ENCODE data around the gene ANKRD13A.
"Not testable (repeated sequence)": the region's sequence is repeated elsewhere in the genome, so short reads cannot be mapped to it uniquely, and the experiment has no call there.

The ANKRD13A gene

DNA sequence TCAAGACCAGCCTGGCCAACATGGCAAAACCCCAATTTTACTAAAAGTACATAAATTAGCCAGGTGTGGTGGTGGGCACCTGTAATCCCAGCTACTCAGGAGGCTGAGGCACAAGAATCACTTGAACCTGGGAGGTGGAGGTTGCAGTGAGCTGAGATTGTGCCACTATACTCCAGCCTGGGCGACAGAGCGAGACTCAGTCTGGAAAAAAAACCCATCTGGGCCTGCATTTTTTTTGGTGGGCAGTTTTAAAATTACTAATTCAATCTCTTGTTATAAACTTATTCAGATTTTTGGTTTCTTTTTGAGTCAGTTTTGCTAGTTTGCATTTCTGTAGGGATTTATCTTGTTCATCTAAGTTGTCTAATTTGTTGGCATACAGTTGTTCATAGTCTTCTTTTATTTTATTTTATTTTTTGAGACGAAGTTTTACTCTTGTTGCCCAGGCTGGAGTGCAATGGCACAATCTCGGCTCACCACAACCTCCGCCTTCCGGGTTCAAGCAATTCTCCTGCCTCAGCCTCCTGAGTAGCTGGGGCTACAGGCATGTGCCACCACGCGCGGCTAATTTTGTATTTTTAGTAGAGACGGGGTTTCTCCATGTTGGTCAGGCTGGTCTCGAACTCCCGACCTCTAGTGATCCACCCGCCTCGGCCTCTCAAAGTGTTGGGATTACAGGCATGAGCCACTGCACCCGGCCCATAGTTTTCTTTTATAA is 9.6 kb downstream of the ANKRD13A start:
- H3K27me3 ChIP-seq (ENCODE audit: control insufficient read depth, insufficient read depth, low read length); H3K4me3 ChIP-seq (ENCODE audit: low read depth, low read length); H3K36me3 ChIP-seq (ENCODE audit: control insufficient read depth, insufficient read depth, low read length); H3K4me1 ChIP-seq (ENCODE audit: control insufficient read depth, insufficient read depth, low read length); H3K9me3 ChIP-seq (ENCODE audit: control insufficient read depth, insufficient read depth, low read length); H3K9ac ChIP-seq (ENCODE audit: low read depth, low read length); H3K27ac ChIP-seq (ENCODE audit: low read depth, low read length): not testable (repeated sequence)

DNA sequence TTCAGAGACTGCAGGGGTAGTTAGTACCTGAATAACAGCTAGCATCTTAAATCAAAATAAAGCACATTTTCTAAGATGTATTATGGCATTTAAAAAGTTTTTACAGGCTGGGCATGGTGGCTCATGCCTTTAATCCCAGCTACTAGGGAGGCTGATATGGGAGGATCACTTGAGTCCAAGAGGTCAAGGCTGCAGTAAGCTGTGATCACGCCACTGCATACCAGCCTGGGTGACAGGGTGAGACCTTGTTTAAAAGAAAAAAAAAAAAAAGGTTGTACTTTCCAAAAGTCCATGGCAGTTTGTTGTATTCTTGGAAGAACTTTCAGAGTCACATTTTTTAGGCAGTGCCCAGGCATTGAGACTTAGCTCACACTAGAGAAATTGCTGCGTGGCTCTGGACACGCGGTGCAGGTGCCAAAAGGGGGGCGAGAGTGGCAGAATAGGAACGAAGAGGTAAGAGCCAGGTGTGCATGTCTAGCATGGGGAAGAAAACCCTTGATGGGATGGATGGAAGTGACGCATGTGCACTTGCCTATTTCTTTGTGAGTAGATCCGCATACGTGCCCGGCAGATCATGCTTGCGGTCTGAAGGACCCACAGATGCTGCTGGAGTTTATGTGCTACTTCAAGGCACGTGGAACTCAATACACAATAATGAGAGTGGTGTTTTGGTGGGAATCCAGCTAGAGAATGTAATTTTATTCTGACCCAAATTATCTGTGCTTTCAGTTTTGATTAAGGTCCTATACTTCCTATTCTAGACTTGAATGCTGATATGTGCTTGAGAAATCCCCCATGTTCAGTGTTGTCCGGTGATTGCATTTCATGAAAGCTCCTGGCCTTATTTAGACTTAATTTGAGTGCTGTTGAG is 11.9 kb downstream of the ANKRD13A start:
- Histone ChIP-seq H3K4me1 (ENCODE audit: control insufficient read depth, insufficient read depth, low read length) (no peaks in the 10 kb centered on the region), H3K27ac (ENCODE audit: low read depth, low read length) (no peak overlapping the region), H3K27me3 (ENCODE audit: control insufficient read depth, insufficient read depth, low read length) (no peaks in the 10 kb centered on the region), H3K9ac (ENCODE audit: low read depth, low read length) (no peak overlapping the region), H3K36me3 (ENCODE audit: control insufficient read depth, insufficient read depth, low read length) (peaks cover 8% of the 10 kb centered on the region; the same call in 1 of the 2 replicates), H3K9me3 (ENCODE audit: control insufficient read depth, insufficient read depth, low read length) (no peaks in the 10 kb centered on the region), H3K4me3 (ENCODE audit: low read depth, low read length) (no peak overlapping the region)

DNA sequence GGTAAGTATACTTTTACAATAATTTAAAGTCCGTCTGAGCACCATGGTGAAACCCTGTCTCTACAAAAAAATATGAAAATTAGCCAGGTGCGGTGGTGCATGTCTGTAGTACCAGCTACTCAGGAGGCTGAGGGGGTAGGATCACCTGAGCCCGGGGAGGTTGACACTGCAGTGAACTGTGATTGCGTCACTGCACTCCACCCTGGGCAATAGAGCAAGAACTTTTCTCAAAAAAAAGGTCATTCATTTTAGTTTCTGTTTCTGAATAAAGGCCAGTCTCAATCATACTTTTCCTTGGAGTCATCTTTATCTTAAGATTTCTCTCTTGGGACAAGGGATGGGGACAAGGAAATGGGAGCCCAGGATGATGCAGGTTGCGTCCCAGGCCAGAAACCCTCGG is 12.9 kb downstream of the ANKRD13A start:
- H3K27me3 ChIP-seq (ENCODE audit: control insufficient read depth, insufficient read depth, low read length): no peaks in the 10 kb centered on the region
- no peaks in the 10 kb centered on the region for H3K4me1 ChIP-seq (ENCODE audit: control insufficient read depth, insufficient read depth, low read length)
- peaks cover 10% of the 10 kb centered on the region; the same call in 1 of the 2 replicates for H3K36me3 ChIP-seq (ENCODE audit: control insufficient read depth, insufficient read depth, low read length)
- no peak overlapping the region for H3K9ac ChIP-seq (ENCODE audit: low read depth, low read length)
- no peak overlapping the region for H3K4me3 ChIP-seq (ENCODE audit: low read depth, low read length)
- H3K9me3 ChIP-seq (ENCODE audit: control insufficient read depth, insufficient read depth, low read length): no peaks in the 10 kb centered on the region
- H3K27ac ChIP-seq (ENCODE audit: low read depth, low read length): no peak overlapping the region

DNA sequence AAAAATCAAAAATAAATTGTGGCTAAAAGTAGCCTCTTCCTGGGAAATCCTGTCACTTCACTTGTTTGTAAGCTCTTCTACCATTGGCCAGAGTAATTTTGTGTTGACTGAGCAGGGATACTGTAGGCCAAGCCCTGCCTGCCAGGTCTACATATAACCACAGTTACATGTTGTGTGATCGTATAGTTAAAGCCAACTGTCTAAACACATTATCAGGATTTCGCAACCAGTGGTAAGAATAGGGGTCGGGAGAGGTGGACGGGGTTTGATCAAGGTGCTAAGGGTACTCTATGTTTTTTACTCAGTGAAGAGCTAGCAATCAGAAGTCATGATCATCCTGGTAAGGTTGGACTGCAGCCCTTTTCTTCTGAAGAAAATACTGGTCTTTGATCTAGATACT is 13.4 kb downstream of the ANKRD13A start:
- Histone ChIP-seq H3K4me3 (ENCODE audit: low read depth, low read length) (no peak overlapping the region), H3K27me3 (ENCODE audit: control insufficient read depth, insufficient read depth, low read length) (no peaks in the 10 kb centered on the region), H3K9ac (ENCODE audit: low read depth, low read length) (no peak overlapping the region), H3K4me1 (ENCODE audit: control insufficient read depth, insufficient read depth, low read length) (no peaks in the 10 kb centered on the region), H3K36me3 (ENCODE audit: control insufficient read depth, insufficient read depth, low read length) (peaks cover 10% of the 10 kb centered on the region; the same call in 1 of the 2 replicates), H3K27ac (ENCODE audit: low read depth, low read length) (no peak overlapping the region), H3K9me3 (ENCODE audit: control insufficient read depth, insufficient read depth, low read length) (no peaks in the 10 kb centered on the region)

DNA sequence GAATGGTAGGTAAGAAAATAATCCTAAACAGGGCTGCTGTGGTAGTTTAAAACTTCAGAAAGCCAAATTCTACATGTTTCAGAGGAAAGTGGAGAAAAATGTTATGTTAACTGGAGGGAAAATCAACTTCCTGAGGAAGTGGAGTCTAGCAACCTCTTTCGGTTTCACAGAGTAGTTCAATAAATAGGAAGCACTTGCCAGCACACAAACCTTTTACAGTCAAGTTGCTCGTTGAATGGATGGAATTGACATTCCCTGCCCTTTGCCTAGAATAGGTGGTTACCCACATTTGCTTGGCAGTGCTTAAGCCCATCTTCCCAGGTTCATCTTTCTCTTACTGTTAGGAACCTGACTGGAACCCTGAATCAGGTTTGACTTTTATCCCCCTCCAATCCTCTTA is 15.9 kb downstream of the ANKRD13A start:
- Histone ChIP-seq H3K4me1 (ENCODE audit: control insufficient read depth, insufficient read depth, low read length) (no peaks in the 10 kb centered on the region), H3K4me3 (ENCODE audit: low read depth, low read length) (no peak overlapping the region), H3K27me3 (ENCODE audit: control insufficient read depth, insufficient read depth, low read length) (no peaks in the 10 kb centered on the region), H3K9ac (ENCODE audit: low read depth, low read length) (no peak overlapping the region), H3K27ac (ENCODE audit: low read depth, low read length) (no peak overlapping the region), H3K36me3 (ENCODE audit: control insufficient read depth, insufficient read depth, low read length) (peaks cover 33% of the 10 kb centered on the region), H3K9me3 (ENCODE audit: control insufficient read depth, insufficient read depth, low read length) (no peaks in the 10 kb centered on the region)

DNA sequence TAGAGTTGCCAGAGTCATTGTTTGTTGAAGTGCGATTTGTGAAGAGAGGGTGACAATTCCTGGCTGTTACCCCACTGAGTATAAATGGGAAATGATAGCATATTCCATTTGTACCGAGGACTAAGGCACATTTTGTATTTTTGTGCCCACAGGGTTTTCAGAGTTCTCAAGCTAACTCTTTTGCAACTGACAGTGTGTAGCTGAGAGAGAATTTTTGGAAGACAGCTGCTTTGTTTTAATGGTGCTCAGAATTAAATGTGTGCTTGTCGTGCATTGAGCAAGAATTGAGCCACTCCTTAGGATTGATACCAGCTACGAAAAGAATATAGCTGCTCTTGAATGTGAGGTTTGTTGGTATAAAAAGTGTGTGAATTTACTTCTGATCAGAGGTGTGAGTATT is 21.7 kb downstream of the ANKRD13A start:
- H3K27ac ChIP-seq (ENCODE audit: low read depth, low read length): no peak overlapping the region
- H3K4me1 ChIP-seq (ENCODE audit: control insufficient read depth, insufficient read depth, low read length): peaks cover 14% of the 10 kb centered on the region
- H3K9me3 ChIP-seq (ENCODE audit: control insufficient read depth, insufficient read depth, low read length): no peaks in the 10 kb centered on the region
- peaks cover 31% of the 10 kb centered on the region for H3K36me3 ChIP-seq (ENCODE audit: control insufficient read depth, insufficient read depth, low read length)
- no peak overlapping the region for H3K4me3 ChIP-seq (ENCODE audit: low read depth, low read length)
- no peaks in the 10 kb centered on the region for H3K27me3 ChIP-seq (ENCODE audit: control insufficient read depth, insufficient read depth, low read length)
- no peak overlapping the region for H3K9ac ChIP-seq (ENCODE audit: low read depth, low read length)

DNA sequence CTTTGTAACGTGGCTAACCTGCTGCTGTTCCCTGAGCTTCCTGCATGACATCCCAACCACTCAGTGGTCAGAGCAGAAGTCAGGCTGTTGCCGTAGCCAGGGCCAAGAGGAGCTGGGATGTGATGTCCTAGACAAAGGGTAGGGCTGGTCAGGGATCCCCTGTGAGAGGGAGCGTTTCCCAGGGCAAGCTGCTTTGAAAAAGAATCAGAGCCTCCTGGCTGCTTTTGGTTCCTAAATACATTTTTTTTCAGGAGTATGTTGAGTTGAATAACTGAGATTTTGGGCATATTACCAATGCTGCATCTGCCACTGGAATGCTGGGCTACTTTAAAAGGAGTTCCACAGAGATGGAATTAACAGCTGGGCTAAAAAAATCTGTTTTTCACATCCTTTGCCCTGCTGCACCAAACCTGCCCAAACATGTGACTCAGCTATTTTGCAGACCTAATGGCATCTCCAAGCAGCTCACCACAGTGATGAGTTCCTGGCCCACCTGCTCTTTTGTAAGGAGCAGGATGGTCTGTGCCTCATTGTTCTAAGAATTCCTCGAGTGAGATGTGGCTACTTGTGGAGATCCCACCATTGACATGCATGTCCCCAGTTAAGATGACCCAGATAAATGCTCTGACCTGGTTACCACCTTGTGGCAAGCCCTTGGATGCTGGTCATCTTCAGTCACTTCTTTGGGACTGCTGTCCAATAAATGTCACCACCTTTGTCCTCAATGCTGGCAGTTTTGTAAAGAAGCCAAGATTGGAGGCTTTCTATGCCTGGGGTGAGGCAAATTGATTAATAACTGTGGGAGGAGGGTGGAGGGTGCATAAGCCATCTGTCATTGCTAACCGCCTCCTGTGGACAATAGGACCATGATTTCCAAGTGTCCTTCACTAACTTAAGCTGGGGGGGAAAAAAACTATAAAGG is 24.1 kb downstream of the ANKRD13A start:
- no peak overlapping the region for H3K9ac ChIP-seq (ENCODE audit: low read depth, low read length)
- peaks cover 33% of the 10 kb centered on the region for H3K36me3 ChIP-seq (ENCODE audit: control insufficient read depth, insufficient read depth, low read length)
- peak overlapping the region; percentile 1 for H3K27ac ChIP-seq (ENCODE audit: low read depth, low read length)
- no peaks in the 10 kb centered on the region for H3K9me3 ChIP-seq (ENCODE audit: control insufficient read depth, insufficient read depth, low read length)
- H3K27me3 ChIP-seq (ENCODE audit: control insufficient read depth, insufficient read depth, low read length): no peaks in the 10 kb centered on the region
- no peak overlapping the region for H3K4me3 ChIP-seq (ENCODE audit: low read depth, low read length)
- peaks cover 14% of the 10 kb centered on the region for H3K4me1 ChIP-seq (ENCODE audit: control insufficient read depth, insufficient read depth, low read length)

DNA sequence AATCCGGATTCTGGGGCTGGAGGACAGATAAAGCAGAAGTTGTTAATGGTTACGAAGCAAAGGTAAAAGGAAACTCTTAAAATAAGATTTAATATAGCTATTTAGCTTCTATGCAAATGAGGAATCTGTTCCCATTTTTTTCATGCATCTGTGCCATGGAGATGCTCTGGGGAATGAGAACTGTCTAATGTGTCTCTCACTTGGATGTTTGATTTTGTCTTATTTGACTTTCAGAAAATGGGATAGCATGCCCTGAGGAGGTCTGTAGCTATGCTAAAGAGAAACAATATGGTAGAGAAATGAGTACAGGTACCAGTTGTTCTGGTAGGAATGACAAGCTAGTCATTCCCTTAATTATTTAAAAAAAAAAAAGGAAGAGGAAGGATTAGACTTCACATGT is 24.8 kb downstream of the ANKRD13A start:
- Histone ChIP-seq H3K9ac (ENCODE audit: low read depth, low read length) (no peak overlapping the region), H3K4me1 (ENCODE audit: control insufficient read depth, insufficient read depth, low read length) (peaks cover 14% of the 10 kb centered on the region), H3K36me3 (ENCODE audit: control insufficient read depth, insufficient read depth, low read length) (peaks cover 26% of the 10 kb centered on the region), H3K4me3 (ENCODE audit: low read depth, low read length) (no peak overlapping the region), H3K27ac (ENCODE audit: low read depth, low read length) (no peak overlapping the region), H3K27me3 (ENCODE audit: control insufficient read depth, insufficient read depth, low read length) (no peaks in the 10 kb centered on the region), H3K9me3 (ENCODE audit: control insufficient read depth, insufficient read depth, low read length) (no peaks in the 10 kb centered on the region)

DNA sequence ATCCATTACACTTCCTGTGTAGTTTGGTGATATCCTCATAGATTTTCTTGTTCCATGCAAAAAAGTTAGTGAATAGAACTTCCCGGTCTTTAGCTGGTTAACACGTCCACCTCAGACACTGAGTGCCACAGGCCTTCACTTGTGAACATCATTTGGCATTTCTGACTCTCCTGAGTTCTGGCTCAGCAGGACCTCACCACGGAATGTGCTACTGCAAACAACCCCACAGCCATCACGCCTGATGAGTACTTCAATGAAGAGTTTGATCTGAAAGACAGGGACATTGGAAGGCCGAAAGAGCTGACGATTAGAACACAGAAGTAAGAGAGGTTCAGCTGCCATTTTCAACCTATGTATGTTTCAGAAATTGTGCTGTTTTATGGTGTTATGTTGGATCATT is 29.1 kb downstream of the ANKRD13A start:
- Histone ChIP-seq H3K27me3 (ENCODE audit: control insufficient read depth, insufficient read depth, low read length) (no peaks in the 10 kb centered on the region), H3K9ac (ENCODE audit: low read depth, low read length) (no peak overlapping the region), H3K4me1 (ENCODE audit: control insufficient read depth, insufficient read depth, low read length) (peaks cover 6% of the 10 kb centered on the region), H3K27ac (ENCODE audit: low read depth, low read length) (no peak overlapping the region), H3K9me3 (ENCODE audit: control insufficient read depth, insufficient read depth, low read length) (no peaks in the 10 kb centered on the region), H3K4me3 (ENCODE audit: low read depth, low read length) (no peak overlapping the region), H3K36me3 (ENCODE audit: control insufficient read depth, insufficient read depth, low read length) (peaks cover 11% of the 10 kb centered on the region)

DNA sequence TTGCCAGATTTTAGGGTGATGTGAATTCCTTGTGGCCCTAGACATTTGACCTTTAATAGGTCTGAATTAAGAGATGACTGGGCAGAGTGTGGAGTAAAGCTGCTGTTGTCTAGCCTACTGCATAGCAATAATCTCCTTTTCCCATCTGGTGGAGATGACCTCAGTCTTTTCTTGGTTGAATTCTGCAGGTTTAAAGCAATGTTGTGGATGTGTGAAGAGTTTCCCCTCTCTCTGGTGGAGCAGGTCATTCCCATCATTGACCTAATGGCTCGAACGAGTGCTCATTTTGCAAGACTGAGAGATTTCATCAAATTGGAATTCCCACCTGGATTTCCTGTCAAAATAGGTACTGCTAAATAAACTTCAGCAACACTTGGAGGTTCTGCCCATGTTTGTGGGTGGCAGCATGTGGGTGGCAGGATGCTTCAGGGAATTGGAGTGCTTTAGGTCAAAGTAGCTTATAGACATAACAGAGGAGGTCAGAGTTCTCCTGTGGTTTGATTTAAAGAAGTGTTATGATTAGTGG is 30.1 kb downstream of the ANKRD13A start:
- Histone ChIP-seq H3K36me3 (ENCODE audit: control insufficient read depth, insufficient read depth, low read length) (peaks cover 11% of the 10 kb centered on the region), H3K27ac (ENCODE audit: low read depth, low read length) (no peak overlapping the region), H3K4me1 (ENCODE audit: control insufficient read depth, insufficient read depth, low read length) (0 out of 2 replicates have a peak, but pooled peaks cover under 1% of the 10 kb centered on the region), H3K9ac (ENCODE audit: low read depth, low read length) (no peak overlapping the region), H3K9me3 (ENCODE audit: control insufficient read depth, insufficient read depth, low read length) (no peaks in the 10 kb centered on the region), H3K4me3 (ENCODE audit: low read depth, low read length) (no peak overlapping the region), H3K27me3 (ENCODE audit: control insufficient read depth, insufficient read depth, low read length) (no peaks in the 10 kb centered on the region)

Data from HUES48 (cell line).